ENCODE results near the gene POLD2.

Gene POLD2

DNA sequence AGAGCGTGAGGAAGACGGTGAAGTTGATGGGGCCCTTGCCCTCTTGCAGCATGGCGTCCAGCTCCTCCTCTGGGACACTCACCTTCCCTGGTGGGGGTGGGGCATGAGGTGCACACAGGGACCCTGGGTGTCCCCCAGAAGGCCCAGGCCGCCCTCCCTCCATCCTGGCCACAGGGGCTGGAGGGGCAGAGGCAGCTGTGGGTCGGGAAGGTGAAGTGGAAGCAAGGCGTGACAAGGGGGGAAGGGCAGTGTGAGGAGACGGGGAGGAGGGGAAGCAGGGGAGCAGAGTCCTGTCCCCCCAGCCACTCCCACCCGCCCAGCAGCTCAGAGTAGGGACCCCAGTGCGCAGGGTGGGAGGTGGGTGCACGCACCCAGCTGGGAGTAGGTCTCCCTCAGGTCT is 17.0 kb upstream of the POLD2 start:
- ChIA-PET CTCF (no interaction called here), POLR2A (no interaction called here)
- no peak overlapping the region for H3K4me3 ChIP-seq (ENCODE audit: low read depth, low read length)
- no peak for DNase-seq (ENCODE audit: low read depth, low spot score)
- TF ChIP-seq, protein P1, sequence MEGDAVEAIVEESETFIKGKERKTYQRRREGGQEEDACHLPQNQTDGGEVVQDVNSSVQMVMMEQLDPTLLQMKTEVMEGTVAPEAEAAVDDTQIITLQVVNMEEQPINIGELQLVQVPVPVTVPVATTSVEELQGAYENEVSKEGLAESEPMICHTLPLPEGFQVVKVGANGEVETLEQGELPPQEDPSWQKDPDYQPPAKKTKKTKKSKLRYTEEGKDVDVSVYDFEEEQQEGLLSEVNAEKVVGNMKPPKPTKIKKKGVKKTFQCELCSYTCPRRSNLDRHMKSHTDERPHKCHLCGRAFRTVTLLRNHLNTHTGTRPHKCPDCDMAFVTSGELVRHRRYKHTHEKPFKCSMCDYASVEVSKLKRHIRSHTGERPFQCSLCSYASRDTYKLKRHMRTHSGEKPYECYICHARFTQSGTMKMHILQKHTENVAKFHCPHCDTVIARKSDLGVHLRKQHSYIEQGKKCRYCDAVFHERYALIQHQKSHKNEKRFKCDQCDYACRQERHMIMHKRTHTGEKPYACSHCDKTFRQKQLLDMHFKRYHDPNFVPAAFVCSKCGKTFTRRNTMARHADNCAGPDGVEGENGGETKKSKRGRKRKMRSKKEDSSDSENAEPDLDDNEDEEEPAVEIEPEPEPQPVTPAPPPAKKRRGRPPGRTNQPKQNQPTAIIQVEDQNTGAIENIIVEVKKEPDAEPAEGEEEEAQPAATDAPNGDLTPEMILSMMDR (IDR thresholded peaks at IDR 0.05; ENCODE audit: insufficient read depth, low read length, missing control alignments), result no peak

GRCh38 chr7:44139311-44140010 is 16.1 kb upstream of the POLD2 start:
- no peak overlapping the region for H3K4me3 ChIP-seq (ENCODE audit: low read depth, low read length)
- TF ChIP-seq, protein P1 (IDR thresholded peaks at IDR 0.05; ENCODE audit: insufficient read depth, low read length, missing control alignments), result no peak
- ChIA-PET POLR2A (no interaction called here), CTCF (no interaction called here)
- no peak for DNase-seq (ENCODE audit: low read depth, low spot score)

DNA sequence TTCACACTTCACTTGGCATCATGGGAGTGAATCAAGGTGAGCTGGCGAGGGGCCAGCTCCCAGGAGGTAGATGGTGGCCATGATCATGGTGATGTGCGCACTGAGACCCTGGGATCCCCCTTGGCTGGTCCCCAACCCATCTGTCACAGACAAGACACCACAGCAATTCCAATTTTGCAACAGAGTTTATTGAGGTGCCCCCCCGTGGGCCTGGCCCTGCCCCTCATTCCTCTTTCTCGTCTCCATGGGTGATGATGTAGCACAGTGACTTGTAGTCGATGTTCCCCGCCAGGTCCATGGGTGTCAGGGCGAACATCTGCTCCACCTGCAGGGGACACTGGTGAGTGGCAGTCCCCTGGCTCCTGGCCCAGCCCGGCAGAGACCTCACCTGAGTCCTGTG is 15.3 kb upstream of the POLD2 start:
- ChIA-PET CTCF (interaction anchor here (1.3 to 1.5 kb wide), 2 partner anchors 9 to 16 kb away, joined by 3 to 4 read pairs; no protein-coding TSS in a partner anchor), POLR2A (no interaction called here)
- no peak for DNase-seq (ENCODE audit: low read depth, low spot score)
- TF ChIP-seq, protein P1 (IDR thresholded peaks at IDR 0.05; ENCODE audit: insufficient read depth, low read length, missing control alignments), result no peak
- H3K4me3 ChIP-seq (ENCODE audit: low read depth, low read length), result no peak overlapping the region

DNA sequence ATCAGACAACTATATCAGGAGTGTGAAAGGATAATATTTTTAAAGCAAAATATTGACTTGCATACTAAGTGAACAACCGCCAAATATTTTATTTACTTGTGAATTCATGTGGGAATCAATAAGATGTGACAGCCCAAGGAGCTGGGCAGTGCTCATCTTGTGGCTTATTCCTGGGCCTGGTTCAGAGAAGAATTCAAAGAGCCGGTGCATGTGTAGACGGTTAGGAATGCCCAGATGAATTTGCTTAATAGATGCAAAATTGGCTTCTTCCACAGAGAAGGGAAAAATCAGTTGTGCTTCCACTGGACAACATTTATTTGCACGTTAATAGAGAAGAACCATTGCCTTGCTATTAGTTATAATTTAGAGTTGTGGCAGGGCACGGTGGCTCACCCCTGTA is 13.4 kb upstream of the POLD2 start:
- CTCF ChIA-PET, result interaction anchor here (1.1 kb wide), 1 partner anchor 8 kb away, joined by 3 read pairs; no protein-coding TSS in a partner anchor

DNA sequence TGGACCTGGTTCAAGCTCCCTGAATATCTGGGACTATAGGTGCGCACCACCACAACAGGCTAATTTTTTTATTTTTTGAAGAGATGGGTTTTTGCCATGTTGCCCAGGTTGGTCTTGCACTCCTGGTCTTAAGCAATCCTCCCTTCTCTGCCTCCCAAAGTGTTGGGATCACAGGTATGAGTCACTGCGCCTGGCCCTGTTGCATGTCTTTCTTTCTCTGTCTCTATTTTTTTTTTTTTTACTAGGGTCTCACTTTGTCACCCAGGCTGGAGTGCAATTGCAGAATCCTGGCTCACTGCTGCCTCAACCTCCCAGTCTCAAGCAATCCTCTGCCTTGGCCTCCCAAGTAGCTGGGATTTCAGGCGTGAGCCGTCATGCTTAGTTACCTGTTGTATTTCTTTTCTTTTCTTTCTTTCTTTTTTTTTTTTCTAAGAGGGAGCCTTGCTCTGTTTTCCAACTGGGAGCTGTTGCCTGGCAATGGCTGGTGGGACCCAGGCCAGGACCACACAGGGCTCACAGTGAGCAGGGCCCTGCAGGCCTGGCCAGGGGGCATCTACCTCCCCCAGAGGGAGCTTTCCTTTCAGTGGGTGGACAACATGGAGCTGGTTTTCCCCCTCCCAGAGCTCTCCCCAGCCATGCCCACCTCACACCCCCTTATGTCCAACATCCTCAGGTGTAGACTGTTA is 11.7 kb upstream of the POLD2 start:
- no peak for DNase-seq (ENCODE audit: low read depth, low spot score)
- no peak overlapping the region for H3K4me3 ChIP-seq (ENCODE audit: low read depth, low read length)
- TF ChIP-seq, protein P1 (IDR thresholded peaks at IDR 0.05; ENCODE audit: insufficient read depth, low read length, missing control alignments), result no peak
- ChIA-PET CTCF (interaction anchor here (1.2 kb wide), 1 partner anchor 10 kb away, joined by 4 read pairs; no protein-coding TSS in a partner anchor), POLR2A (no interaction called here)

More for the DNA sequence above, 13.4 kb upstream of the POLD2 start:
- no peak overlapping the region for H3K4me3 ChIP-seq (ENCODE audit: low read depth, low read length)
- TF ChIP-seq, protein P1 (IDR thresholded peaks at IDR 0.05; ENCODE audit: insufficient read depth, low read length, missing control alignments), result no peak
- DNase-seq (ENCODE audit: low read depth, low spot score), result no peak
- POLR2A ChIA-PET, result no interaction called here

DNA sequence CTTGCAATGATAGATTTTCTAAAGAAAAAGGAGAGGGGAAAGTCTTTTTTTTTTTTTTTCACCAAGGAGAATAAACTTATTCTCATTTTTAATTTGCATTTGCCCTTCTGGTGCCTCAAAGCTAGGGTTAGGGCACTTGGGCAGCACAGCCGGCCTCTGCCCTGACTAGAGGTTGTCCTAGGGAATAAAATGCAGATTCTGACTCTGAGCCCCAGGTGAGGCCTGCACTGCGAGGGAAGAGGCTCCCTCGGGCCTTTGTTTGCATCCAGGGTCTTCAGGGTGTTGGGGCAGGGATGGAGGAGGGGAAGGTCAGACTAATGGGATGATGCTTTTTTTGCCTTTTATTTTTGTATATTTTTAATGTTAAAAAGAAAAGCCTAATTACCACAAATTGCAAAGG is 9.9 kb upstream of the POLD2 start:
- TF ChIP-seq, protein P1 (IDR thresholded peaks at IDR 0.05; ENCODE audit: insufficient read depth, low read length, missing control alignments), result no peak
- CTCF ChIA-PET, result no interaction called here
- DNase-seq (ENCODE audit: low read depth, low spot score), result no peak
- H3K4me3 ChIP-seq (ENCODE audit: low read depth, low read length), result no peak overlapping the region
- POLR2A ChIA-PET, result interaction anchor here (1.8 kb wide), 1 partner anchor 10 kb away, joined by 5 read pairs; the partner anchor contains the start of gene POLD2

Data from AG04449 (cell line).